GM21447 (cell line): ENCODE measurements around the gene KREMEN1.

Experiments
- ATAC-seq: cut with Tn5 transposase; IDR thresholded peaks from one replicate; pipeline ENCODE4 v1.9.1; 2021; ENCODE audit not compliant: unreplicated experiment

The KREMEN1 gene

DNA sequence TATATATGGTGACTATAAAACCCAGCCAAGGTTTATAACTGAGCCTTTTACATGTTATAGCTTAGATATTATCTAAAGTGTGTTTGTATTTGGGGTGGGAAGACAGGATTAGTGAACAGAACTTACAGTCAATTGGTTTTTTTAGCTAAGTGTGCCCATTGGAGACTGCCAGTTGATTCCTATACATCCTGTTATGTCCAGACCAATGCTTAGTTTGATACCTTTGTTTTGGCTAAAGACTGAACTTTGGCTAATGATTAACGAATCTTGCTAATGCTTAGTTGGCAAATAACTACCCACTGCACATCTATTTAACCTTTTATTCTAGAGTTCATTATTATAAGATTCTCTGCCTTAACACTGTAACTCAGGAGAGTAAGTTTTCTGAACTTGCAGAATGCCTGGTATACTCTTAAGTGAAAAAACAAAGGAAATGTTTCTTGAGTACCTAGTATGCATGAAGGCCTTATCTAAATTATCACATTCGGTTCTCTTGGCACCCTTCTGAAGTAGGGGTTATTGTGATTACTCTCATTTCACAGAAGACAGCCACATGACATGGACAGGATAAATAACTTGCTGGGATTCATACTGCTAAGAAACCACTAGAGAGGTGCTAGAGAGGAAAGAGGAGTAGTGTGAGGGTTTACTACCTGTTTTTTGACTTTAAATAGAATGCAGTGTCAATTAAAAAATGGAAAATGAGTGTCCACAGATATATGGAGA, 54.0 kb downstream of the KREMEN1 start:
- ATAC-seq = no peak

DNA sequence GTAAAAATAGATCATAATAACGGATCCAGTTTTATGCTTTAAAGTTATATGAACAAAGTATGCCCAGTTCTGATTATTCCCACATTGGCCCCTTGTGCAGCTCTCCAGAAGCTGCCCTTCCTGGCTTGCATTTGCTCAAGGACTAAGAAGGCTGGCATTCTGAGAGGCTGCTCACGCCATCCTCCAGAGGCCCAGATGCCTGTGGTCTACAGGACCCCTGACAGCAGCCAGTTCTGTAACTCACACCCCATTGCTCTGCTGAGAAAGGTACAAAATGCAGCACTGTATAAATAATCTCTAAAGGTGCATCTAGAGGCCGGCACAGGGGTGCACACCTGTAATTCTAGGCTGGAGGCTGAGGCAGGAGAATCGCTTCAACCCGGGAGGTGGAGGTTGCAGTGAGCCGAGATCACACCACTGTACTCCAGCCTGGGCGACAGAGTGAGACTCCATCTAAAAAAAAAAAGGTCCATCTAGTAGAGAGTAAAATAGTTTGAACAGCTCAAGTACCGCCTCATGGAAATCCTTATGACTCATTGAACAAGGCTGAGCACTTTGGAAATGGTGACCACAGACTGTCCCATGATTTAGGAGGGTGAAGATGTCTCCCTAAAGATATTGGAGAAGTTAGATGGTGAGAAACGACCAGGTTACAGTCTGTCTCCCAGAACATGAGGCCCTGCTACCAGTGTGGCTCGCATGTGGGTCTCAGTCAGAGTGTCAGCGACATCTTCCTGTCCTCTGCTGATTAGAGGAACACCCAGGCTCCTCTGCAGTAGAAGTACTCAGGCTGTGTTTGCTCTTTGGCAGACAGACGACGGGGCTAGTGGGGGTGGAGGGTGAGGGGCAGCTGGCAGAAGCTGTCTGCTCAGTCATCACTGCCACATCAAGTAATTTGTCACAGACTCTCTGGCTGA, 56.3 kb downstream of the KREMEN1 start:
- ATAC-seq = no peak

DNA sequence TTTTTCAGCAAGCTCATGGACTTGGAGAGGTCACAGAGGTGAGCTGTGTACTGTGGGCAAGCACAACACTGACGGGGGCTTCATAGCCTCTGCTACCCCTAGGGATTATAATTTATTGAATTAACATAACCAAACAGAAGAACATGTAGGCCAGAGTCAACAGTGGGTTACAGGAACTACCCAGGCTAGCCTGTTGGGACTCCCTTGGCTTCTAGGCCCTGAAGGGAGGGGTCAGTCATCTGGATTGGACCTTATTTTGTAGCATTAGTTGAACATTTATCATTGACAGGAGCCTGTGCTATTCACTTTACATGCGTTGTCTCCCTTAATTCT, 56.9 kb downstream of the KREMEN1 start:
- ATAC-seq = no peak

DNA sequence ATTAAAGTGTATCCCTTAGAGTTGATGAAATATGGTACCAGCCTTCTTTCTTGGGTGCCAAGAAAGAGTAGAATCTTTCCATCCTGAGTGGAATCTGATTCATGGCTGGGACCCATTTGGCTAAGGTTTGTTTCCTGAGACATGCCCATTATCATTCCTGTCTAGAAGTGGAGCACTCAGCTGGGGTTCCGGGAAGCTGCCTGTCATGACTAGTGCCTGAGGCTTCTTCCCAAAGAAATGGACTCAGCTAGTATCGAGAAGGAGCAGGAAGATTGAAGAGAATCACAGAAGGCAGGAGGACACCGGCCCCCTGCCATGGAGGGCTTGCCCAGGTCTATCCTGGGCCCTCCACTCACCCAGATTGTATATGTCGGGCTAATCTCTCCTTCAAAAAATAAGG, 57.6 kb downstream of the KREMEN1 start:
- no peak for ATAC-seq

DNA sequence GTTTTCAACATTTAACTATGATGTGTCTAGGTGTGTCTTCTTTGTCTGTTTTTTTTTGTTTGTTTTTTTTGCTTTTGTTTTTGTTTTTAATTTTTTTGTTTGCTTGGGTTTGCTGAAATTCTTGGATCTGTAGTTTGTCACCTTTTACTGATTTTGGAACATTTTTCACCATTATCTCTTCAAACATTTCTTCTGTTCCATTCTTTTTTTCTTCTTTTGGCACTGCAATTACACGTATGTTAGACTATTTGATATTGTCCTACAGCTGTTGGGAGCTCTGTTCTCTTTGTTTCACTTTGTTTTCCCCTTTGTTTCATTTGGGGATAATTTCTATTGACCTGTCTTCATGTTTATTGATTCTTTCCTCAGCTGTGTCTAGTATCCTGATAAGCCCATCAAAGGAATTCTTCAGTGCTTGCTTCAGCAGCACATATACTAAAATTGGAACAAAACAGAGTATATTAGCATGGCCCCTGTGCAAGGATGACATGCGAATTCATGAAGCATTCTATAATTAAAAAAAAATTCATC, 60.8 kb downstream of the KREMEN1 start:
- ATAC-seq = no peak

DNA sequence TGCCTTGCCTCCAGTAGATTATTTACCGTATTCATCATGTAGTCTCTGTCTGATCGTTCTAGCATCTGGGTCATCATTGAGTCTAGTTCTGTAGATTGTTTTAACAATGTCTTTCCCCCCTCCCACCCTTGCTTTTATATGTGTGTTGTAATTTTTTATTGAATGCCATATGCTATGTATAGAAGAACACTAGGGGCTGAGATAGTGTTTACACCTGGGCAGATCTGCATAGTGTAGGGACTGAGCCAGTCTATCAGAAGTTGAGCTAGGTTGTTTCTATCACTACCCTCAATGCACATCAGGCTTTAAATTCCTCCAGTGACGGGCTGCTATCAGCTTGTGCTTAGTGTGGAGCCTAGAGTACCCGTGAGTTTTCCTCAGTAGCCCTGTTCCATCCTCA, 61.6 kb downstream of the KREMEN1 start:
- no peak for ATAC-seq

DNA sequence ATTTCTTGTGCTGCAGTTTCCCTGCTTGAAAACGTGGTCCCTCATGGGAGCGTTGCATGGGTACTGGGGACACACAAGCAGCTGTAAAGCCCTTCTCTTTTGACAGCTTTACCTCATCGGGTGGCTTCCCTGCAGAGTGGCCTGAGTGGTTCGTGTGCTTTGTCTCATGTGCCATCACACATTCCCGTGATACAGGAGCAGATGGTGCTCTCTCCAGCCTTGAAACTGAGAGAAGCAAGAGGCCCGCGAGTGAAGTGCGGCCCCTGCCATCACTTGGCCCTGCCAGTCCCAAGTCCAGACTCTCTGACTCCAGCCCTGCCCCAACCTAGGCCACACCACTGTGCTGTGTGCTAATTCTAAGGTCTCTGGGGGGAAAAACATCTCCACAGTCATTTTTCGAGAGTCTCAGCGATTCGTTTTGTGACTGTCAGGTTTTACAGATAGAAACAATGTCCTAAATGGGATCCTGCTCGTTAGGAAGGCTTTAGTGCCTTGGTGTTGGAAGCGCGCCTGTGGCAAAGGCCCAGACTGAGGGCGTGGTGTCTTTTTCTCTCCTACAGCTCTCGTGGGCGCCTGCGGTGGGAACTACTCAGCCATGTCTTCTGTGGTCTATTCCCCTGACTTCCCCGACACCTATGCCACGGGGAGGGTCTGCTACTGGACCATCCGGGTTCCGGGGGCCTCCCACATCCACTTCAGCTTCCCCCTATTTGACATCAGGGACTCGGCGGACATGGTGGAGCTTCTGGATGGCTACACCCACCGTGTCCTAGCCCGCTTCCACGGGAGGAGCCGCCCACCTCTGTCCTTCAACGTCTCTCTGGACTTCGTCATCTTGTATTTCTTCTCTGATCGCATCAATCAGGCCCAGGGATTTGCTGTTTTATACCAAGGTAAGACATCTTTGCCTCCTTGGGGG, 64.2 kb downstream of the KREMEN1 start:
- ATAC-seq = no peak

DNA sequence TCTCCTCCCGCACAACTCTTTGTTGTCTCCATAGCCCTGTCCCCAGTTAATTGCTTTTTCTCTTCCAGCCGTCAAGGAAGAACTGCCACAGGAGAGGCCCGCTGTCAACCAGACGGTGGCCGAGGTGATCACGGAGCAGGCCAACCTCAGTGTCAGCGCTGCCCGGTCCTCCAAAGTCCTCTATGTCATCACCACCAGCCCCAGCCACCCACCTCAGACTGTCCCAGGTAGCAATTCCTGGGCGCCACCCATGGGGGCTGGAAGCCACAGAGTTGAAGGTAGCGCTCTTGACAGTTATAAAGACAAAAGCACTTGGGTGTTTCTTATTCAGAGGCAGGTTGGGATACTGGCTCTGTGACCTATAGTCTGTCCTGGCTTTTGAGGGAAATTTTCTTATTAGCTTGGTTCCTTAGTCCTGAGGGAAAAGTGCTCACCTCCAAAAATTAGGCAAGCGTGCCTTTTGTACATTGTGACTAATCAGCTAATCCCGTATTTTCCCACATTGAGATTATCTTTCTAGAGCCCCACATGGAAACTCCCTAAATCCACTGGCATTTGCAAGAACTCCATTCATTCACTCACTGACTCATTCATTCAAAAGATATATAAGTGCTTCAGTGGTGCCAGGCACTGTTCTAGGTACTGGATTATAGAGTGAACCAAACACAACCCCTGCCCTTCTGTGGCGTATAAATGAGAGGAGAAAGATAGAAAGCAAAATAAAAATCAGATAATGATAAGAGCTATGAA, 65.9 kb downstream of the KREMEN1 start:
- no peak for ATAC-seq

DNA sequence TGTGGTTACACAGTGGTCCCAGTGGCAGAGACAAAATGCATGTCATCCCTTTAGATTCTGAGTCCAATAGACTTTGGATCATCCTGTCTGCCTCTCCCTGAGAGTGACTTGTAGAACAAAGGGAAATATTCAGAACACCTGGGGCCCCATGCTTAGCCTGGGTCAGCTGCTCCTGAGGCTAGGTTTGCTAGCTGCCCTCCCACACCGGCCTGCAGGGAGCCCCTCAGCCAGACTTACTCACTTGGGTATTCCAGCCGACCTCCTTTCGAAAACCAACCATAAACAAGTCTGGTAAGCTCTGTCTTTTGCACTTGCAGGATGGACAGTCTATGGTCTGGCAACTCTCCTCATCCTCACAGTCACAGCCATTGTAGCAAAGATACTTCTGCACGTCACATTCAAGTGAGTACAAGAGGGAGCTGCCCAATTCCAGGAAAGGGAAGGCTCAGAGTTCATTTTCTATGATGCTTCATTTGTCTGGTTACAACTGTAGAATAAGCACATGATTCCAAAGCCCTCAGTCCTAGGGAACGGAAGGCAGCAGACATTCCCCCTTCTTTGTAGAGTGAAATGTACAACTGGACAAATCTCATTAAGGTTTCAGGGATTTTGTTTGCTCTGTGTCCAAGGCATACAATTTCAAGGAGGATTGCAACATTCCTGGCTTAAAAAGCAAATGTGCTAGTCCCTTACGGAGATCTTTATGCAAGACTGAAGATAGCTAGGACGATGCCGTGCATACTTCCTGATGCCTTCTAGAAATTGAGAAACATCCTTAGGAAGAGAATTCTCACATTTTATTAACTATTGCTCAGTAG, 67.3 kb downstream of the KREMEN1 start:
- ATAC-seq = no peak

DNA sequence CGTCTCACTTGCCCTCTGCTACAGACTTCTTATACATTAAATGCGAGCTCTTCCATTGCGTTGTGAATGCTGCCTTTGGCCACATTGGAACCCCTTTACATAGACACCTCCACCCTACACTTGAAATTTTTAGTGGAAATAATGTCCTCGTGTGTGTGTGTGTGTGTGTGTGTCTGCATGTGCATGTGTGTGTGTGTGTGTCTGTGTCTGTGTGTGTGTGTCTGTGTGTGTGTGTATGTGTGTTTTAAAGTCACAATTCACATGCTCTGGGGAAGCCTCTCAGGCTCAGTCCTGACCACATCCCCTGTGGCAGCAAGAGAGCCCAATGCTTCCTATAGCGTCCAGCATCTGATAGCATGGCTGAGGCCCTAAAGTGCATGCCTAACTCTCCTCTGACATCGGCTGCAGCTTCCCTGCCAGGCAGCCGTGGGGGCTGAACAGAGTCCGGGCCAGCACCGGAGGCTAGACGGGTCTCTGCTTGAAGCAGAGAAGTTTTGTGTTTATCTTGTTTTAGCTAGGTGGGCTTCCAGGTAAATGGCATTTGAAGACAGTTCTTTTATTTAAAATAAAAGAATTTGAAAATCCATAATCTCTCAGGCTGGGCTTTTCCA, 68.3 kb downstream of the KREMEN1 start:
- ATAC-seq = no peak

DNA sequence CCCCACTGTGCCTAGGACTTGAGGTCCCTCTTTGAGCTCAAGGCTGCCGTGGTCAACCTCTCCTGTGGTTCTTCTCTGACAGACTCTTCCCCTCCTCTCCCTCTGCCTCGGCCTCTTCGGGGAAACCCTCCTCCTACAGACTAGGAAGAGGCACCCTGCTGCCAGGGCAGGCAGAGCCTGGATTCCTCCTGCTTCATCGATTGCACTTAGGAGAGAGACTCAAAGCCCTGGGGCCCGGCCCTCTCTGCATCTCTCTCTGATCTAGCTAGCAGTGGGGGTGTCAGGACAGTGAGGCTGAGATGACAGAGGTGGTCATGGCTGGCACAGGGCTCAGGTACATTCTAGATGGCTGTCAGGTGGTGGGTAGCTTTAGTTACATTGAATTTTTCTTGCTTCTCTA, 69.3 kb downstream of the KREMEN1 start:
- ATAC-seq = no peak

DNA sequence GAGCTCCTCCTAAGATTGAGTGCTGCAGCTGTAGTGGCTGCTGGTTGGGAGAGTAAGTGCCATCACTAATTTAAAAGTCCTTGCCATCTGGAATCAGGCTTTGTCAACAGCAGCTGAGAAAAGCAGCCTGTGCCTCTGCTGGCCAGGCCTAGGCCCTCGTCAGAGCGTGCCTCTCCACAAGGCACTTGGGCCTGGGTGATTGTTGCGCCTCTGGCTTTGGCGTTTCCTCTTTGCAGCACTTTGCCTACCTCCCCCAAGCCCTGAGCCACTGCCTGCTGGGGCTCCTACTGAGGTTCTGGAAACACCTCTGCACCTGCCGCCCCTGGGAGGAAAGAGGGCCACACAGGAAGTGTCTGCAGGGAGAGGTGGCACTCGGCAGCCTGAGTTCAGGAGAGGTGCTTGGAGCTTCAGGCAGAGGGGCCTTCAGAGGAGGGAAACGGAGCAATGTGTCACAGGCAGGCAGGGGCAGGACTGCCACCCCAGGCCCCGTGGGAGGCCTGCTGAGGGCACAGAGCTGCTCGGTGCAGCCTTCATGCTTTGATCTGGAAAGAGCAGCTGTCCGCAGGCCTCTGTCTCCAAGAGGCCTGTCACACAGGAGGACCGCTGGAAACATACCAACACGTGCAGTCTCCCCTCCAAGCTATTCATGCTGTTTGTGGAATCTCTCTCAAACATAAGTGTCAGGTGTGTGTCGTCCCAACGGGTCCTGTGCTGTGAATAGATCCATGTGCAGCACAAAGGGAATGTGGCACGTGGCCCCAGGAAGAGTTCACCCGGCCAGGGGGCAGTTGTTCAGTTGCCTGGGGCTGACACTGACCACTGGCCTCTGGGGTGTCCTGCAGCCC, 71.3 kb downstream of the KREMEN1 start:
- no peak for ATAC-seq

DNA sequence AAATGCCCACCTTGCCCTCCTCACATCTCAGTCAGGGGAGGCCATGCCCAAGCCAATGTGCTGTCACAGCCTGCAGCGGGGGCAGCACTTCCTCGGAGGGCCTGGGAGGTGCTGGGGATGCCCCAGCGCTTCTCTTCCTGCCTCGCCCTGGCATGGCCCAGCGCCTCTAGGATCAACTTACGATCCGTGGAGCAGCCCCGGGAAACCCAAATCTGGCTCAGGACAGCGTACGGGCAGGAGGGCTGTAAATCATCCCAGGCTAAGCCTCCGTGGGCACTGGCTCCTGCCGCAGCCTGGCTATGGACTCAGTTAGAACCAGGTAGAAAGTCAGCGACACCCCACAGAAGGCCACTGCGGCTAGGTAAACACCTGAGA, 71.9 kb downstream of the KREMEN1 start:
- ATAC-seq = no peak

DNA sequence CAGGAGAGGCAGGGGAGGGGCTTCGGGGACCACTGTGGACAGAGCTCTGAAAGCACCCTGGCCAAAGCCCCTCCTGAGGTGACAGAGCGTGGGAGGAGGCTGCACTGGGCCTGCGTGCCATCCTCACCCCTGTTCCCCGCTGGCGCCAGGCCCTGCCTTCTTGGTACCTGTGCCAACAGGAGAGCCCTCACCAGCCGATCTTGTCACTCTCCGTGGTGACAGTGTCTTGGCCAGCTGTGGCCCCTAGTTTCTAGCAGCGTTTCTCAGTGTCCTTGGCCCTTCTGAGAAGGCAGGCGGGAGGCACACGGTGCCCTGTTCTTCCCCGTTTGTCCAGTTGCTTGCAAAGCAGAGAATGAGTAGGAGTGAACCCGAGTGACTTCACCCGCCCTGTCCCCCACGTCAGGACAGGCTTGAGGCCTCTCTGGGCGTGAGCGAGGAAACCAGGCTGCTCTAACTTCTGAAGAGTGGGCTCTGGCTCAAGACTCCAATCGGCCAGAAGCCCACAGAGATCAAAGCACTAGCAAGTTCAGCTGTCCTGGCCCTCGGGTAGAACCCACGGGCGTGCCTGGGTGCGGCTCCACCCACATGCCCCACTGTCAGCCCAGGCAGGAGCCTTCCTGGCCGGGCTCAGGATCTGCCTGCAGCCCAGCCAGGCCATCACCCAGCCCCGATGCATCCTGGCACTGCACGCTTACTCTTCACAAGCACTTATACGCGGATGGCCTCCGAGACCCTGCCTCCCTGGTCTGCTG, 72.7 kb downstream of the KREMEN1 start:
- no peak for ATAC-seq

DNA sequence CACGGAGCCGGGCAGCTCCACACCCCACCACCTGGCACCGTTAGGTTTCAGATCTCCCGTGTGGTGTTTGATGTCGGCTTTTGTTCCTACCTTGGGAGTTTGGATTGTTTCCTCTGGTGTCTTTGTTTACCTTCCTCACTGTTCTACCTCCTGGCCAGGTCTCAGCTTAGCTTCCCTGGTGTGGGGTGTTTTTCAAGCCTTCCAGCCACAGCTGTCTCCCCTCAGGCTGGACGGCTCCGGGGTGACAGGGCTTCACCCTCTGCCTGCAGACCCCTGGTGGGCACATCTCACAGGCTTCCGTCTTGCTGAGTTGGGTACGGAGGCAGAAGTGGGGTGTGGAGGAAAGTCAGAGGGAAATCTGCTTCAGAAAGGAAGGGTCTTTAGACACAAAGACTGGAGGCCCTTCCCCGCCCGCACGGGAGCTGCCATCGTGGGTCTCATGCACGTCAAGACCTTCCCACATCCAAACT, 73.3 kb downstream of the KREMEN1 start:
- ATAC-seq = no peak

DNA sequence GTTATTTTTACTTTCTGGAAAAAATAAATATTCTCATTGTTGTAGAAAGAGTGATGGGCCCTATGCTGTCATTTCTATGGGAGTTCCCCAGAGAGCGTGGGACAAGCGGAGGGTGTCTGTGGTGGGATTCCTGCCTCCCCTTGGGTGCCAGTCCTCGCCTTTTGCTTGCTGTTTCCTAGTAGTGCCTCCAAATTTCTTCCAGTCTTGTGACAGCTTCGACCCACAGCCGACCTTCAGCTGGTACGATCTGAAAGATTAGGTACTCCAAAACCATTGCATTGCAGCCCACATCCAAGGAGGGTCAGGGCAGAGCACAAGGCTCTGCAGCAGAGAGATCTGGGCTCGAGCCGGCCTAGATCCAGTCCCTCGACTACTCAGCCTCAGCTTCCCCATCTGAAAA, 73.9 kb downstream of the KREMEN1 start:
- no peak for ATAC-seq

DNA sequence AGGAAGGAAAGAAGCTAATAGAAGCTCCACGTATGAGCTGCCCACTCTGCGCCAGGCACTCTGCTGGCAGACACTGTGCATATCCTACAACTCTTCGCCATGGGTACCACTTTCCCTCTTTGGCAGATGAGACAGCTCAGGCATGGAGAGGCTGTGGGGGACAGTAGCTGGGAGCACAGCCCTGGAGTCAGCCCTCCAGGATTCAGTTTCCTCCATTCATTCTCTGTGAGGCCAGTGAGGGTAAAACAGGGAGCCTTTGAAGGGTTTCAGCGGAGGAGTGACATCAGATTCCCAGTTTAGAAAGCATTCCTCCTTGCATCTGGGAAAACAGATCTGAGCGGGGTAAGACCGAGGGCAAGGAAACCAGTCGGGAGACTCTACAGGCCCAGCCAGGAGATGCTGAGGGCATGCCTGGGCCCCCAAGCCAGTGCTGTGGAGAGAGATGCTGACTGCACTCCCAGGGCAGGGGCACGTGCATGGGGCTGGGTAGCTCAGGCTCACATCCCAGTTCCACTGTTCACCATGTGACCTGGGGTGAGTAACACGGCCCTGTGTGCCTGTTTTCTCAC, 74.6 kb downstream of the KREMEN1 start:
- ATAC-seq = no peak
